Aorta (tissue), 5 donors: ENCODE data around the gene S100B. TPM values are rescaled to one million over a fixed set of nuclear protein-coding genes. Genes with fewer than 3 reads are reported as not detected.

Source experiments
- ATAC-seq: fragments of 200-7000 bp; cut with Tn5 transposase; one replicate; pipeline ENCODE4 v1.9.1; 2022; ENCODE audit warnings: moderate library complexity; ENCODE audit not compliant: low FRiP score
- DNase-seq, 2 donors: peaks; one replicate each; pipeline ENCODE4 v3.0.0-alpha.2; 2020
- H3K27ac ChIP-seq, 2 donors: one replicate each; pipeline ENCODE4 v1.5.1; 2013; ENCODE audit warnings: low read length in 2 of 2, mild to moderate bottlenecking in 2 of 2, moderate library complexity in 2 of 2, control low read depth in 1 of 2, inconsistent platforms in 1 of 2, low read depth in 1 of 2
- H3K27me3 ChIP-seq, 2 donors: one replicate each; pipeline ENCODE4 v1.6.1; 2013; ENCODE audit warnings: control low read depth in 1 of 2, low read length in 1 of 2, mild to moderate bottlenecking in 1 of 2, moderate library complexity in 1 of 2; ENCODE audit not compliant: insufficient read depth in 2 of 2, control insufficient read depth in 1 of 2
- H3K36me3 ChIP-seq, 2 donors: one replicate each; pipeline ENCODE4 v1.6.1; 2013; ENCODE audit warnings: control low read depth in 1 of 2, low read length in 1 of 2, mild to moderate bottlenecking in 1 of 2; ENCODE audit not compliant: insufficient read depth in 2 of 2, control insufficient read depth in 1 of 2
- H3K4me1 ChIP-seq, 2 donors: one replicate each; pipeline ENCODE4 v1.6.1; 2013; ENCODE audit warnings: low read length in 2 of 2, control low read depth in 1 of 2, mild to moderate bottlenecking in 1 of 2, moderate library complexity in 1 of 2; ENCODE audit not compliant: insufficient read depth in 2 of 2, control insufficient read depth in 1 of 2
- H3K4me3 ChIP-seq, 2 donors: one replicate each; pipeline ENCODE4 v1.5.1; 2013; ENCODE audit warnings: low read length in 2 of 2, control low read depth in 1 of 2, mild to moderate bottlenecking in 1 of 2
- H3K9me3 ChIP-seq: one replicate; pipeline ENCODE4 v1.6.1; 2013; ENCODE audit warnings: mild to moderate bottlenecking, low read length; ENCODE audit not compliant: control insufficient read depth
- WGBS, 2 donors: extraction: QIAGEN DNeasy Blood & Tissue Kit; methylation state at CpG; one replicate each; pipeline ENCODE4 v1.1.7; 2013; 5-methylcytosine and 5-hydroxymethylcytosine counted together
- intact Hi-C, 2 donors: fragments of 100-400 bp; cut with DNase I; formaldehyde crosslinking; loops; one replicate each; pipeline versions ENCODE4 v1.14.2 to v1.15.0; 2022
- polyA plus RNA-seq, 2 donors: library from polyadenylated mRNA; stranded (reverse); fragments of 200-250 nt; gene quantifications; one replicate each; pipeline ENCODE4 v1.2.3, GENCODE V29; 2013
- total RNA-seq, 2 donors: library from RNA; stranded (reverse); fragmentation: NEBNext Ultra II Directional; extraction: Animal tissue kit (Norgen Biotek cat#: 25700); gene quantifications; one replicate each; pipeline ENCODE4 v1.2.1, GENCODE V29; 2021
- donor health status: healthy with polysubstance abuse.
- donor health status: Bipolar disorder and iron deficiency.
- donor health status: DM: no; HTN: no; CAD: no.
- donor health status: DM: no; HTN: no; CAD: no.
- donor health status: DM: yes; HTN: yes; CAD: no.

The S100B gene
- total and polyA plus RNA-seq, 4 donors: 1.1 to 8.7 (median 5.6) TPM

- Histone ChIP-seq H3K9me3 (no peaks in the 10 kb centered on the region), H3K36me3 (peaks cover 0 to 9% of the 10 kb centered on the region in 2 donors), H3K4me3 (no peak overlapping the region), H3K27ac (no peak overlapping the region), H3K4me1 (no peaks in the 10 kb centered on the region), H3K27me3 (no peaks in the 10 kb centered on the region)
- peak in 1 of 2 donors; percentile 56 for DNase-seq
- ATAC-seq: no peak
- intact Hi-C loops: no loop called here
- WGBS, 2 donors: 87% methylated on average over 7 to 9 of the region's 9 CpGs
Observed at GRCh38 chr21:46555225-46555617, 49.7 kb downstream of the S100B start.

- DNase-seq: no peak
Observed at GRCh38 chr21:46554431-46555224, 50.3 kb downstream of the S100B start.

GRCh38 chr21:46553993-46554392 lies 50.9 kb downstream of the S100B start:
- no peak for DNase-seq
- peaks cover 0 to 12% of the 10 kb centered on the region in 2 donors for H3K36me3 ChIP-seq
- no peak overlapping the region for H3K27ac ChIP-seq
- H3K27me3 ChIP-seq: no peaks in the 10 kb centered on the region
- H3K4me1 ChIP-seq: no peaks in the 10 kb centered on the region
- H3K4me3 ChIP-seq: no peak overlapping the region
- 94 to 95% methylated on average over 13 of the region's 13 CpGs for WGBS, 2 donors
- intact Hi-C loops: no loop called here
- no peak for ATAC-seq
- no peaks in the 10 kb centered on the region for H3K9me3 ChIP-seq

More at GRCh38 chr21:46554431-46555224, 50.3 kb downstream of the S100B start:
- Histone ChIP-seq H3K4me3 (no peak overlapping the region), H3K27me3 (no peaks in the 10 kb centered on the region), H3K36me3 (peaks cover 0 to 11% of the 10 kb centered on the region in 2 donors), H3K27ac (no peak overlapping the region), H3K9me3 (no peaks in the 10 kb centered on the region), H3K4me1 (no peaks in the 10 kb centered on the region)
- 89 to 91% methylated on average over 28 to 30 of the region's 30 CpGs for WGBS, 2 donors
- no peak for ATAC-seq
- intact Hi-C loops: no loop called here

- peaks cover 2 to 12% of the 10 kb centered on the region in 2 donors for H3K36me3 ChIP-seq
- no peaks in the 10 kb centered on the region for H3K4me1 ChIP-seq
- H3K9me3 ChIP-seq: no peaks in the 10 kb centered on the region
- no peak for DNase-seq
- ATAC-seq: no peak
- H3K27ac ChIP-seq: no peak overlapping the region
- WGBS, 2 donors: 93 to 94% methylated on average over 5 of the region's 5 CpGs
- no peaks in the 10 kb centered on the region for H3K27me3 ChIP-seq
- no peak overlapping the region for H3K4me3 ChIP-seq
- intact Hi-C loops: no loop called here
Observed at GRCh38 chr21:46552865-46553379, 52.0 kb downstream of the S100B start.

- Histone ChIP-seq H3K4me1 (no peaks in the 10 kb centered on the region), H3K27me3 (no peaks in the 10 kb centered on the region), H3K36me3 (peaks cover 2 to 11% of the 10 kb centered on the region in 2 donors), H3K4me3 (no peak overlapping the region), H3K27ac (no peak overlapping the region), H3K9me3 (no peaks in the 10 kb centered on the region)
- DNase-seq (no peak), ATAC-seq (no peak)
- intact Hi-C loops: no loop called here
- WGBS, 2 donors: 87 to 92% methylated on average over 5 of the region's 5 CpGs
Observed at GRCh38 chr21:46552274-46552673, 52.6 kb downstream of the S100B start.

DNA sequence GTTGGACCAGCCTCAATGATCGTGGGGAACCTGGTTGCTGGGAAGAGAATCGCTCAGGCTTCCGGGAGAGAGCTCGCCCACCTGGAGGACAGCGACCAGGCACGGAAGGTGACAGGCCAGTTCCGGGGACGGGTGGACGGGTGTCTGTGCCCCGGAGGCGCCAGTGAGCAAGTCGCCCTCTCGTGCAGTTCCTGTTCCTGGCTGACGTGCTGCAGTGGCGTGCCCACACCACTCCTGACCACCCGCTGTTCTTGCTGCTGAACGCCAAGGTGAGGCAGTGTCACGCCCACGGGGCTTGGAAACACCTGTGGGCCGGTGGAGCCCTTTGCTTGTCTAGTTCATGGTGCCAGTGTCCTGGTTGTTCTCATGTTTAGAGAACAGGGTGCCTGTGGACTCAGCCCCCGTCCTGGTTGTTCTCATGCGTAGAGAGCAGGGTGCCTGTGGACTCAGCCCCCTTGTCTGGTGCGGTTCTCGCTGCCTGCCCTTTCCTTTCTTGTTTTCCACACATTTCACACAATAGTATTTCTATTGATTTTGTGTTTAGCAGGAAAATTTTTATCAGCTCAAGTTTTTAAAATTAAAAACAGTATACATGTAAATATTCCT lies 53.1 kb downstream of the S100B start:
- Histone ChIP-seq H3K4me3 (no peak overlapping the region), H3K27me3 (no peaks in the 10 kb centered on the region), H3K36me3 (peaks cover 2 to 11% of the 10 kb centered on the region in 2 donors), H3K4me1 (no peaks in the 10 kb centered on the region), H3K27ac (no peak overlapping the region), H3K9me3 (no peaks in the 10 kb centered on the region)
- ATAC-seq (no peak), DNase-seq (peak; percentile 65 to 76)
- intact Hi-C loops: no loop called here
- 90 to 91% methylated on average over 24 of the region's 24 CpGs for WGBS, 2 donors

DNA sequence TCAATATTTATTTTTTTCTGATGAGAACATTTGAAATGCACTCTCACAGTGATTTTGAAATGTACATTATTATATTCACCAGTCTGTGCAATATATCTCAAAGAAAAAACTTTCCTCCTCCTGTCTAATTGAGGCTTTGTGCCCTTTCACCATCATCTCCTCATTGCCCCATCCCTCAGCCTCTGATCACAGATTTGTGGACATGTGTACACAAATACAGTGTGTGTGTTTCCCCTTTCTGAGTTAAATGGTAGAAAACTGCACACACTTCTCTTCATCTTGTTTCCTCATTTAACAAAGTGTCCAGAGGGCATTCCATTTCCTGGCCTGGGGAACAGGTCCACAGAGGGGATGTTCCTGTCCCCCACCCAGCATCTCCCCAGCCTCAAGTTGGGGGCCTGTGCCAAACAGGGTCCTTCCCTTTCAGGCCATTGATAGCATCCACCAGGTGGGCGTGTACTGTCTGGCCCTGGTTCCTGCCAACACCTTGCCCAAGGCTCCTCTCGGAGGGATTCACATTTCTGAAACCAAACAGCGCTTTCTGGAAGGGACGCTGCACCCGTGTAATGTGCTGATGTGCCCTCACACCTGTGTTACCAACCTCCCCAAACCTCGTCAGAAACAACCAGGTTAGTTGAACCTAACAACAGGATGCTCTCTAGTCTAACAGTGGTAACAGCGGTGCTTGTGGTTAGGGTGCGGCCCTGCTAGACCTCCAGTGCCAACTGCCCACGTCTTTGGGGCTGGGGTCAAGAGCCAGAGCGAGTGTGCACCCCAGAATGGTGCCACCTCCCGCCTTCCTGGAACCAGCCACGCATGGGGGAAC lies 54.6 kb downstream of the S100B start:
- ATAC-seq (no peak), DNase-seq (peak in 1 of 2 donors; percentile 54)
- H3K27me3 ChIP-seq: no peaks in the 10 kb centered on the region
- H3K4me1 ChIP-seq: no peaks in the 10 kb centered on the region
- no peak overlapping the region for H3K4me3 ChIP-seq
- 88 to 93% methylated on average over 12 of the region's 12 CpGs for WGBS, 2 donors
- H3K27ac ChIP-seq: no peak overlapping the region
- intact Hi-C loops: no loop called here
- no peaks in the 10 kb centered on the region for H3K9me3 ChIP-seq
- H3K36me3 ChIP-seq: peaks cover 2 to 14% of the 10 kb centered on the region in 2 donors

- Histone ChIP-seq H3K27me3 (no peaks in the 10 kb centered on the region), H3K36me3 (peaks cover 2 to 15% of the 10 kb centered on the region in 2 donors), H3K4me3 (no peak overlapping the region), H3K27ac (no peak overlapping the region), H3K4me1 (no peaks in the 10 kb centered on the region), H3K9me3 (no peaks in the 10 kb centered on the region)
- no peak for DNase-seq
- intact Hi-C loops: no loop called here
- ATAC-seq: no peak
- 94 to 95% methylated on average over 18 of the region's 18 CpGs for WGBS, 2 donors
Observed at GRCh38 chr21:46549650-46550049, 55.2 kb downstream of the S100B start.
